ENCODE data around the gene IRF2.

GRCh38 chr4:184500748-184501589 lies 26.6 kb upstream of the IRF2 start:
- TF ChIP-seq, protein P1, sequence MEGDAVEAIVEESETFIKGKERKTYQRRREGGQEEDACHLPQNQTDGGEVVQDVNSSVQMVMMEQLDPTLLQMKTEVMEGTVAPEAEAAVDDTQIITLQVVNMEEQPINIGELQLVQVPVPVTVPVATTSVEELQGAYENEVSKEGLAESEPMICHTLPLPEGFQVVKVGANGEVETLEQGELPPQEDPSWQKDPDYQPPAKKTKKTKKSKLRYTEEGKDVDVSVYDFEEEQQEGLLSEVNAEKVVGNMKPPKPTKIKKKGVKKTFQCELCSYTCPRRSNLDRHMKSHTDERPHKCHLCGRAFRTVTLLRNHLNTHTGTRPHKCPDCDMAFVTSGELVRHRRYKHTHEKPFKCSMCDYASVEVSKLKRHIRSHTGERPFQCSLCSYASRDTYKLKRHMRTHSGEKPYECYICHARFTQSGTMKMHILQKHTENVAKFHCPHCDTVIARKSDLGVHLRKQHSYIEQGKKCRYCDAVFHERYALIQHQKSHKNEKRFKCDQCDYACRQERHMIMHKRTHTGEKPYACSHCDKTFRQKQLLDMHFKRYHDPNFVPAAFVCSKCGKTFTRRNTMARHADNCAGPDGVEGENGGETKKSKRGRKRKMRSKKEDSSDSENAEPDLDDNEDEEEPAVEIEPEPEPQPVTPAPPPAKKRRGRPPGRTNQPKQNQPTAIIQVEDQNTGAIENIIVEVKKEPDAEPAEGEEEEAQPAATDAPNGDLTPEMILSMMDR (IDR thresholded peaks at IDR 0.05): no peak
- TF ChIP-seq EZH2 (IDR thresholded peaks at IDR 0.05; ENCODE audit: borderline replicate concordance, insufficient read depth, low read depth, low read length, poor library complexity, severe bottlenecking): no peak
